ENCODE data around the gene GNB1L. TPM values are rescaled to one million over a fixed set of nuclear protein-coding genes. Genes with fewer than 3 reads are reported as not detected.

Gene GNB1L
- polyA plus RNA-seq, 1 donor from 2014 or later, result 16.5 TPM

DNA sequence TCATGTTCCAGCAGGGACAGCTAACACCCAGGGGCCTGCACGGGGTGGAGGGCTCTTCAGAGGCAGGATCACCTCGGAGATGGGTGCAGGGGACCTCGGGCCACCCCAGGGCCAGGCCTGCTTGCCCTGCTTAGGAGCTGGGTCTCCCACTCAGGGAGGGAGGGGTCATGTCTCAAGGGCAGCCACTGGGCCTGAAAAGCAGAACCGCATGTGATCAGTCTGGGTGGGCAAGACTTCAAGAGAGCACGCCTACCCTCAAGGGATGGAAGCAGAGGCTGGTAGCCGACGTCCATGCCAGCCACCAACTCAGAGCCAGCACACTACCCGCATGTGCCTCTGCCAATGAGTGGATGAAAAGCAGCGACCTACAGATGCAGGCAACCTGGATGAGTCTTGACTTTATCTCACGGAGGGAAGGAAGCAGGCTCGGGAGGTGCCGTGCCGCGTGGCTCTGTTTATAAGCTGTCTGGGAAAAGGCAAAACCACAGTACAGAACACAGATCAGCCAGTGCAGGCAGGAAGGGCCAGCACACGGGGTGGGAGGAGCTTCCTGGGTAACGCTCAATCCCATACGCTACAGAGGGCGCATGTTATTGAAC lies 78.1 kb downstream of the GNB1L start:
- Histone ChIP-seq H4K20me1 (ENCODE audit: insufficient read depth) (no peaks in the 10 kb centered on the region), H3K27ac (ENCODE audit: low read length) (no peak overlapping the region), H2AFZ (ENCODE audit: low read depth, low read length) (no peak overlapping the region), H3K9me2 (ENCODE audit: insufficient read depth, low read length) (no peaks in the 10 kb centered on the region), H3K79me2 (replicated peaks; ENCODE audit: insufficient read depth, low read length) (no peaks in the 10 kb centered on the region), H3F3A (ENCODE audit: insufficient read depth, low read length, poor library complexity, severe bottlenecking) (no peaks in the 10 kb centered on the region), H3K36me3 (ENCODE audit: insufficient read depth, low read length) (no peaks in the 10 kb centered on the region), H3K27me3 (ENCODE audit: insufficient read depth, low read depth, low read length) (no peaks in the 10 kb centered on the region), H3K9me3 (ENCODE audit: low read length) (no peaks in the 10 kb centered on the region), H3K9ac (ENCODE audit: low read length) (no peak overlapping the region), H3K4me3 (ENCODE audit: low read length) (no peak overlapping the region), H3K4me2 (ENCODE audit: low read length) (no peak overlapping the region)
- TF ChIP-seq, protein P1, sequence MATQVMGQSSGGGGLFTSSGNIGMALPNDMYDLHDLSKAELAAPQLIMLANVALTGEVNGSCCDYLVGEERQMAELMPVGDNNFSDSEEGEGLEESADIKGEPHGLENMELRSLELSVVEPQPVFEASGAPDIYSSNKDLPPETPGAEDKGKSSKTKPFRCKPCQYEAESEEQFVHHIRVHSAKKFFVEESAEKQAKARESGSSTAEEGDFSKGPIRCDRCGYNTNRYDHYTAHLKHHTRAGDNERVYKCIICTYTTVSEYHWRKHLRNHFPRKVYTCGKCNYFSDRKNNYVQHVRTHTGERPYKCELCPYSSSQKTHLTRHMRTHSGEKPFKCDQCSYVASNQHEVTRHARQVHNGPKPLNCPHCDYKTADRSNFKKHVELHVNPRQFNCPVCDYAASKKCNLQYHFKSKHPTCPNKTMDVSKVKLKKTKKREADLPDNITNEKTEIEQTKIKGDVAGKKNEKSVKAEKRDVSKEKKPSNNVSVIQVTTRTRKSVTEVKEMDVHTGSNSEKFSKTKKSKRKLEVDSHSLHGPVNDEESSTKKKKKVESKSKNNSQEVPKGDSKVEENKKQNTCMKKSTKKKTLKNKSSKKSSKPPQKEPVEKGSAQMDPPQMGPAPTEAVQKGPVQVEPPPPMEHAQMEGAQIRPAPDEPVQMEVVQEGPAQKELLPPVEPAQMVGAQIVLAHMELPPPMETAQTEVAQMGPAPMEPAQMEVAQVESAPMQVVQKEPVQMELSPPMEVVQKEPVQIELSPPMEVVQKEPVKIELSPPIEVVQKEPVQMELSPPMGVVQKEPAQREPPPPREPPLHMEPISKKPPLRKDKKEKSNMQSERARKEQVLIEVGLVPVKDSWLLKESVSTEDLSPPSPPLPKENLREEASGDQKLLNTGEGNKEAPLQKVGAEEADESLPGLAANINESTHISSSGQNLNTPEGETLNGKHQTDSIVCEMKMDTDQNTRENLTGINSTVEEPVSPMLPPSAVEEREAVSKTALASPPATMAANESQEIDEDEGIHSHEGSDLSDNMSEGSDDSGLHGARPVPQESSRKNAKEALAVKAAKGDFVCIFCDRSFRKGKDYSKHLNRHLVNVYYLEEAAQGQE (IDR thresholded peaks at IDR 0.05; ENCODE audit: borderline replicate concordance), result no peak
- no peak for TF ChIP-seq TAF1 (IDR thresholded peaks at IDR 0.05; ENCODE audit: low read depth)
- no peak for TF ChIP-seq MXI1 (conservative IDR thresholded peaks at IDR 0.05; ENCODE audit: poor library complexity, severe bottlenecking)
- TF ChIP-seq SMC3 (conservative IDR thresholded peaks at IDR 0.05; ENCODE audit: poor library complexity), result no peak
- no peak for TF ChIP-seq POLR2AphosphoS5 (IDR thresholded peaks at IDR 0.05)
- TF ChIP-seq RAD21 (conservative IDR thresholded peaks at IDR 0.05), result no peak
- TF ChIP-seq, protein P2, sequence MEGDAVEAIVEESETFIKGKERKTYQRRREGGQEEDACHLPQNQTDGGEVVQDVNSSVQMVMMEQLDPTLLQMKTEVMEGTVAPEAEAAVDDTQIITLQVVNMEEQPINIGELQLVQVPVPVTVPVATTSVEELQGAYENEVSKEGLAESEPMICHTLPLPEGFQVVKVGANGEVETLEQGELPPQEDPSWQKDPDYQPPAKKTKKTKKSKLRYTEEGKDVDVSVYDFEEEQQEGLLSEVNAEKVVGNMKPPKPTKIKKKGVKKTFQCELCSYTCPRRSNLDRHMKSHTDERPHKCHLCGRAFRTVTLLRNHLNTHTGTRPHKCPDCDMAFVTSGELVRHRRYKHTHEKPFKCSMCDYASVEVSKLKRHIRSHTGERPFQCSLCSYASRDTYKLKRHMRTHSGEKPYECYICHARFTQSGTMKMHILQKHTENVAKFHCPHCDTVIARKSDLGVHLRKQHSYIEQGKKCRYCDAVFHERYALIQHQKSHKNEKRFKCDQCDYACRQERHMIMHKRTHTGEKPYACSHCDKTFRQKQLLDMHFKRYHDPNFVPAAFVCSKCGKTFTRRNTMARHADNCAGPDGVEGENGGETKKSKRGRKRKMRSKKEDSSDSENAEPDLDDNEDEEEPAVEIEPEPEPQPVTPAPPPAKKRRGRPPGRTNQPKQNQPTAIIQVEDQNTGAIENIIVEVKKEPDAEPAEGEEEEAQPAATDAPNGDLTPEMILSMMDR (IDR thresholded peaks at IDR 0.05; ENCODE audit: poor library complexity, severe bottlenecking), result no peak
- TF ChIP-seq EP300 (conservative IDR thresholded peaks at IDR 0.05; ENCODE audit: poor library complexity, severe bottlenecking), result no peak
- no peak for TF ChIP-seq EZH2 (IDR thresholded peaks at IDR 0.05; ENCODE audit: borderline replicate concordance, insufficient read depth, low read length, poor library complexity, severe bottlenecking)

DNA sequence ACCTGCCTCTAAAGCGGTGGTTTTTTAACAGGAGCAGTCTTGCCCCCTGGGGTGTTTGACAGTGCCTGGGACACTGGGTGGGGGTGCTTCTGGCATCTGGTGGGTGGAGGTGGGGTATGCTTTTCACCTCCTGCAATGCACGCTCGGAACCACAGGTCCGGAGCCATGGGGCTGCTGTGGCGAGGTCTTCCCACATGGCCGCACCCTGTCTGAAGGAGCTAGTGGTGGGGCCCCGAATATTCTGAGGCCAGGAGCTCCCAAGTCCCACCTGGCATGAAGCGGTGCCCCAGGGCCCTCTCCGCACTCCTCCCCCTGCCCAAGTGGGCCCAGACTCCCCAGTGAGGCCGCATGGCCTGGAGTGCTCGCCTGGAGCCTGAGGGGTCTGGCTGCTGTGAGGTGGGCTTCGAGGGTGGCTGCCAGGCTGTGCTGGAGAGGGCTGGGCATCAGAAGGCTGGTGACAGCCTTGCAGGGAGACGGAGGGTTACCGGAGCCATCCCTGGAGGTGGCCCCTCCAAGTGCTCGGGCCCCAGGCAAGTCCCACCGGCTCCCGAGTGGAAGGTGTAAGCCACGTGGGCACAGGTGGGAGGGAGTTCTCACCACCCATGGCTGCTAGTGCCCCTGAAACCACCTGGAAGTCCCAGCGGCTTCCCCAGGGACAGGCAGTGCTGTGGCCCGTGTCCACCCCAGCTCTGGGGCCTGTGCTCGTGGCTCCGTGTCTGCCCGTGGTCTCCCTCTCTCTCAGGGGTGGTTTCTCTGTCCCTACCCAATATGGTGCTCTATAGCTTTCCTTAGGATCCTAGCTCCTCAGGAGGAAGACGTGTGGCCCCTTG lies 79.0 kb downstream of the GNB1L start:
- H2AFZ ChIP-seq (ENCODE audit: low read depth, low read length), result no peak overlapping the region
- H3K9ac ChIP-seq (ENCODE audit: low read length), result no peak overlapping the region
- H4K20me1 ChIP-seq (ENCODE audit: insufficient read depth), result no peaks in the 10 kb centered on the region
- H3K27me3 ChIP-seq (ENCODE audit: insufficient read depth, low read depth, low read length), result peaks cover 8% of the 10 kb centered on the region
- H3K9me2 ChIP-seq (ENCODE audit: insufficient read depth, low read length), result no peaks in the 10 kb centered on the region
- H3K4me3 ChIP-seq (ENCODE audit: low read length), result no peak overlapping the region
- no peaks in the 10 kb centered on the region for H3K79me2 ChIP-seq (replicated peaks; ENCODE audit: insufficient read depth, low read length)
- no peaks in the 10 kb centered on the region for H3K9me3 ChIP-seq (ENCODE audit: low read length)
- H3K4me2 ChIP-seq (ENCODE audit: low read length), result no peak overlapping the region
- TF ChIP-seq SMC3 (conservative IDR thresholded peaks at IDR 0.05; ENCODE audit: poor library complexity) (no peak), RAD21 (conservative IDR thresholded peaks at IDR 0.05) (no peak), TAF1 (IDR thresholded peaks at IDR 0.05; ENCODE audit: low read depth) (no peak), EZH2 (IDR thresholded peaks at IDR 0.05; ENCODE audit: borderline replicate concordance, insufficient read depth, low read length, poor library complexity, severe bottlenecking) (no peak), POLR2AphosphoS5 (IDR thresholded peaks at IDR 0.05) (no peak), EP300 (conservative IDR thresholded peaks at IDR 0.05; ENCODE audit: poor library complexity, severe bottlenecking) (no peak), MXI1 (conservative IDR thresholded peaks at IDR 0.05; ENCODE audit: poor library complexity, severe bottlenecking) (no peak)
- TF ChIP-seq, protein P1 (IDR thresholded peaks at IDR 0.05; ENCODE audit: borderline replicate concordance), result no peak
- TF ChIP-seq, protein P2 (IDR thresholded peaks at IDR 0.05; ENCODE audit: poor library complexity, severe bottlenecking), result no peak
- H3K27ac ChIP-seq (ENCODE audit: low read length), result no peak overlapping the region
- H3K36me3 ChIP-seq (ENCODE audit: insufficient read depth, low read length), result no peaks in the 10 kb centered on the region
- no peaks in the 10 kb centered on the region for H3F3A ChIP-seq (ENCODE audit: insufficient read depth, low read length, poor library complexity, severe bottlenecking)
